CD1c-positive myeloid dendritic cell (primary cell): ENCODE data around the gene MFAP4.

Experiments
- DNase-seq: peaks from one replicate; pipeline ENCODE4 v3.0.0-alpha.2; 2016; ENCODE audit errors: extremely low spot score

MFAP4 gene, protein sequence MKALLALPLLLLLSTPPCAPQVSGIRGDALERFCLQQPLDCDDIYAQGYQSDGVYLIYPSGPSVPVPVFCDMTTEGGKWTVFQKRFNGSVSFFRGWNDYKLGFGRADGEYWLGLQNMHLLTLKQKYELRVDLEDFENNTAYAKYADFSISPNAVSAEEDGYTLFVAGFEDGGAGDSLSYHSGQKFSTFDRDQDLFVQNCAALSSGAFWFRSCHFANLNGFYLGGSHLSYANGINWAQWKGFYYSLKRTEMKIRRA

DNA sequence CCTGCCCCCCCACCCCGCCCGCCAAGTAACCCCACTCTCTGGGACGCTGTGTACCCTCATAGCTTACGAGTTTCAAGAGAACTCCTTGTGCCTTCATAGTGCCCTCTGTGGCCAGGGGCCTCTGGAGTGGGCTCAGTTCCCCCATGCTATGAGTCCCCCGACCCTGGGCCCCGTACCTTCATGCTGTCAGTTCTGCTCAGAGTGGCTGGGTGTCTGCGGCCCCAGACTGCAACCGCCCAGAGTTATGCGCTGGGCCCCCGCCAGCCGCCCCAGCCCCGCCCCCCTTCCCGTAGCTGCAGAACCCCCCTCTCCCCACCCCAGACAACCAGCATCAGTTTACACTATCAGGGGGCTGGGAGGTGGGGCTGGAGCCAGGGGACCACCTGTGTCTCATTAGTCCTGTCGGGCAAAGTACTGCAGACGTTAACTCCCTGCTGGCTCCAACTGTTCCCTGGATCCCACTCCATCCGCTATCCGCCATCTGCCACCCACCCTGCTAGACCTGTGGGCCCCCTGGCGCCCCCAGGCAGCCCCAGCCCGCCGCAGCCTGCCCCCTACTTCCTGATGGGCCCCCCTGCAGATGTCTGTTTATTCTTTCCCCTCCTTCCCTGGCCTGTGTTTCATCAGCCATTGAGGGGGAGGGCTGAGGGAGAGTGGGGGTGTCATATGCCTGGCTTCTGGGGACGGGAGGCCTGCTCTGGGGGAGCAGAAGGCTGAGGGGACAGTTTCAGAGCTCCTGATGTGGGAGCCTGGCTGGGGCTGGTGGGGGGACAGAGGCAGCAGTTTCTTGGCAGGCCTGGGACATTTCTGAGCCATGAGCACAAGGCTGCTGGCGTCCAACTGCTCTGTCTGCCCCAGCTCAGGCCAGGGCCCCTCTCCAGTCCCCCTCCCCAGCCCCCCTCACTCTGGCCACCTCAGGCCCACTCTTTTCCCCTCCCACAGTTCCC, at the start of gene MFAP4:
TSS of gene MFAP4 (minus strand) at position 217 of the 947 bp plus-strand sequence. CDS start at position 182, 35 bp downstream.
- no peak for DNase-seq

DNA sequence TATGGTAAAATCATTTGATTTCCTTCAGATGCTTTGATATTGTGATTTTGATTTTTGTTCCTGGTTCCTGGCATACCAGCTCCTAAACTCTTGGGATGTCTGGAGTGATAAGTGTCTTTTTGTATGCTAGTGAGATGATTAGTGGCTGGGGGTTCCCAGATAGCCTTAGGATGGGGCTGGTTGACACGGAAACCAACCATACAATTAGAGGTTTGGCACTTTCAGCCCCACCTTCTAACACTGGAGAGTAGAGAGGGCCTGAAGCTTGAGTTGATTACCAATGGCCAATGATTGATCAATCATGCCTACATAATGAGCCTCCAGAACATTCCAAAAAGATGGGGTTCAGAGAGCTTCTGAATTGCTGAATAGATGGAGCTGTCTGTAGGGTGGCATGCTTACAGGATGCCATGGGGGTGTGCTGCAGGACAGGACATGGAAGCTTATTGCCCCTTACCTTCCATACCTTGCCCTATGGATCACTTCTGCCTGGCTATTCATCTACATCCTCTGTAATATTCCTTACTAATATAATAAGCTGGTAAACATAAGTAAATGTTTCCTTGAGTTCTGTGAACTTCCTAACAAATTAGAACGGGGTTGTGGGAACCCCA, 46.8 kb upstream of the MFAP4 start:
- DNase-seq: no peak

DNA sequence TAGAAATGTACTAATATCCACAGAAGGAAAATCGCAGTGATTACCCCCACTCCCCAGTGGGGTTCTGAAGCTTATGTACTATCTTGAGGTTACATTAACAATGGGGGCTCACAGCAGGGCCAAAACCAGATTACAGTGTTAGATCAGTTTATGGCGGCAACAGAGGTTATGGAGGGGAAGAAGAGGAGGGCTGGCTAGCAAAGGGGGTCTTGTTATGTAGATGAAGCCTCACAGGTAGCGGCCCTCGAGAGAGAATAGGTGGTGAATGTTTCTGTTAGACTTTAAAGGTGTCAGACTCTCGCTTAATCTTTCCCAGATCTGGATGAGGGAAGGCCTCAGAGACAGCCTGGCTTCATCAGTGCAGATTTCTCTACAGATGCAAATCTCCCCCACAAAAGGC, 46.3 kb upstream of the MFAP4 start:
- DNase-seq: no peak

GRCh38 chr17:19431691-19432090, 44.7 kb upstream of the MFAP4 start:
- no peak for DNase-seq

GRCh38 chr17:19426631-19427030, 39.6 kb upstream of the MFAP4 start:
- DNase-seq: no peak

- DNase-seq: no peak
Measured at GRCh38 chr17:19424934-19425868, 38.2 kb upstream of the MFAP4 start.

- DNase-seq: no peak
Measured at GRCh38 chr17:19421926-19422325, 34.9 kb upstream of the MFAP4 start.

- no peak for DNase-seq
Measured at GRCh38 chr17:19421219-19421618, 34.2 kb upstream of the MFAP4 start.

DNA sequence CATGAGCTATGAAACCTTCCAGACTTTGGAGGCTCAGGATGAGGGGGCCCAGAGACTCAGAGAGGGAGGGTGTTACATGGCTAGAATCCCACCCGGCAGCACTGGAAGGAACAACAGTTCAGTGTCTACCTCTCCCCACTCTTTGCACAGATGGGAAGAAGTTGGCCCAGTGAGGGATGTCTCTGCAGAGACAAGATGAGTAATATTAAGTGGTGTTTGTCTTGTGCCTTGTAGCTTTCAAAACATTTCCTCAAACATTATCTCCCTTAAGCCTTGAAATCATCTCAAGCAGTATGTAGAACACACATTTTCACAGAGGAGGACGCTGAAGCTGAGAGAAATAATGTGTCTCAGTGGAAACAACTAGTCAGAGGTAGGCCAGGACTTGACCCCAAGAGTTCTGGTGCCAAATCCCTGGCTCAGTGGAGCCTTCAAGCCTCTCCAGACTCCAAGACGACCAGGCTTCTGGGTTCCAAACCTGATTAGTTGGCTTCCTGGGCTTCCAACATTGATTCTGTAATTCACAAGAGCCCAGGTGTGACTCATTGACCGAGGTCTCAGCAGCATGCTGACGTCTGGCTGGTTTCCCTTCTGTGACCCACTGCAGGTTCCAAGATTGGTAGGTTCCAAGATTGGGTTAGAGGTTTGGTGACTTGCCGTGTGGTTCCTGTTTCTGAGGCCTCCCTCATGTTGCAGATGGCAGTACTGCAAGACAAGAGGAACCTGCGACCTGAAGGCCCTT, 31.4 kb upstream of the MFAP4 start:
- DNase-seq: peak; percentile 48

DNA sequence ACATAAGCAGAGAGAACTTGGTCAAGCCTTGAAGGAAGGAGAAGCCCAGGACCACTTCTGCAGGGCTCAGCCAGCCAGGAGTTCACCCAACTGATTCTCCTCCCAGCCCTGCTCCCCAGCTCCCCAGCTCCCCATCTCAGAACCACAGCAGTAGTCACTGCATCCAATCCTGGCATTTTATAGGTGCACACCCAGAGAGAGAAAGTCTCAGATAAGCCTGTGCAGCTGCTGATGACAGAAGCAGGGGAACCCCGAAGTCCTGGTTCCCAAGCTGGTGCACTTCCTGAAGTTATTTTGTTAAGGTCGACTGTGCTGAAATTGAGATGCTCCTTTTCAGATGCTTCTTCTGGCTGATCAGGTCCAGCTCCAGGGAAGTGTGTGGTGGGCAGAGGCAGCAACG, 30.6 kb upstream of the MFAP4 start:
- no peak for DNase-seq

GRCh38 chr17:19415806-19416775, 29.1 kb upstream of the MFAP4 start:
- DNase-seq: no peak

DNA sequence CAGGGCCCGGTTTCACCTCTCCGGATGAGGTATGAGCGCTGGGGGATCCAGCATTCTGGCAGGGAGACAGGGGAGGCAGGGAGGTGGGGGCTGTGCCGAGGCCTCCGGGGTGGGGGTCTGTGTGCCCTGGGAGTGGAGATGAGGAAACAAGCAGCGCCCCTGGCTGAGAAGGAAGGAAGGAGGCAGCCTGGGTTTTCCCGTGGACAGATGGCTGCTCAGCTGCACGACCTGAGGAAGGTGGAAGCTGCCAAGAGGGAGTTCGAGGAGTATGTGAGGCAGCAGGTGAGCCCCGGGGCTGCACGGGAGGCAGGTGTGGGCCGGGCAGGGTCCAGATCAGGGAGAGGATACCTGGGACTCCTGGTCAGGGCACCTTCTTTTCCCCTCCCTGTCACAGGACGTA, 28.3 kb upstream of the MFAP4 start:
- DNase-seq: no peak

GRCh38 chr17:19414396-19415280, 27.6 kb upstream of the MFAP4 start:
- DNase-seq: no peak

DNA sequence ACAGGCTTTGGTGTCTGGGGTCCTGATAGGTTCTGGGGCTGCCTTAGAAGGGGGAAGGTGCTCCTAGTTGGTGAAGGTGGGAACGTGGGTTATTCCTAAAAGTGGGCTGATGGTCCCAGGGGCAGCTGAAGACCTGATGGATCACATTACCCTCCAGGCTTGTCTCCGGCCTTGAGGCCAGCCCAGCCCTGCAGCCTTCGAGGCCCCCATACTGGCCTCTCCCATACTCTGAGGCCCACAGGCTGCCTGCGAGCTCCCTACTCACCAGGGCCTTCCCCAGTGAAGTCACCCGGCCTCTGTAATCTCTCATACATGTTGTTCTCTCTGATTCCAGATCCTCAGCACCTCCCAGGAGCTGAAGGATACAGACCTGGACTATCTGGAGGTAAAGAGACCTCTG, 26.8 kb upstream of the MFAP4 start:
- no peak for DNase-seq

- no peak for DNase-seq
Measured at GRCh38 chr17:19412984-19413383, 26.0 kb upstream of the MFAP4 start.

- no peak for DNase-seq
Measured at GRCh38 chr17:19412510-19412909, 25.5 kb upstream of the MFAP4 start.

DNA sequence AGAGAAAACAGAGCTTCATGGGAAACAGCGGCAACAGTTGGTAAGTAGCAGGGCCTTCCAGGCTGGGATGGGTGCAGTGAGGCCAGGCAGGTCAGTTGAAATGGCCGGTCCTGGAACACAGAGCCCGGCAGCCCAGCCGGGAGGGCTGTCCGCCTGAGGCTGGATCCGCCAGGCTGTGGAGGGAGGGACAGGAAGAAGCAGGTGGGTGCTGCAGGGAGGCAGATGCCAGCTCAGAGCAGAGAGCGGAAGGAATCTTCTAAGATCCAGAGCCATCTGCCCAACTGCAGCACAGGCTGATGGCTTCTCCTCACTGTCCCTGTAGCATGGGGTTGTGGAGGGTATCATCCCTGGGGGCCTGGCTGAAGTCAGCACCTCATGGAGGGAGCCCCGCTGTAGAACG, 24.6 kb upstream of the MFAP4 start:
- no peak for DNase-seq

DNA sequence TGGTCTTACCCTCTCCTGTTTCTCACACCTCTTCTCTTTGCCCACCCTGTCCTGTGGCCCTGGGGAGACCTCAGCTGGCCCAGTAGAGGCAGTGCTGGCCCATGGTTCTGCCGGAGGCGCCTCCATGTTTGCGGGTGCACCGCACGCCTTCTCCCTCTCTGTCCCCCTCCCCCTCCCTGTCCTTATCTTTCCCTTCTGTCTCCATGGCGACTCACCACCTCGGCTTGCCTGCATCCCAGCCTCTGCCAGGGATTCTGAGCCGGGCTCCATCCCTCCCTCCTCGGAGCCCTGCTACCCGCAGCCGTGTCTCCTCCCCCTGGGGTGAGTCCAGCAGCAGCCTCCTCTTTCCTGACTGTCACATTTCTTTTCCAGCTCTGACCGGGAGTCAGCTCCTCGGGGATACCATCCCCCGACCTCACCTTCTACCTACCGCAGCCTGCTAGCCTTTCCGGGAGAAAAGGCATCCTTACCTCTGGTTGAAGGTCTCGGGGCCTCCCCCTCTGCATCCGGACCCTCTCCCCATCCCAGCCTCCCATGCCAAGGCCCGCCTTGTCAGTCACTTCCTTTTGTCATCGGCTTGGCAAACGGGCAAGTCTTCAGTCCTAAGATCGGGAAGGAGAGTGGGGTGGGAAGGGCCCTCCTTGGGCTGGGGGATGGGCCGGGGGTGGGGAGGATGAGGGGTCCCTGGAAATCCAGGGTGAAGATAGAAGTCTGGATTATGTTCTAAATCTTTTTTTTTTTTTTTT, 24.1 kb upstream of the MFAP4 start, which contains the start of gene RNF112:
TSS of gene RNF112 (plus strand) at position 358 of the 746 bp plus-strand sequence. CDS start at position 535, 177 bp downstream.
- DNase-seq: no peak
